Stimulated activated CD4-positive, alpha-beta T cell treated with anti-CD3 and anti-CD28 coated beads, TNF-alpha, amount 100 ng/mL, for 1 hour (primary cell): Measurements from ENCODE around the gene ATG13.

ENCODE experiments used
- DNase-seq, 3 donors: peaks; one replicate each; pipeline ENCODE4 v3.0.0-alpha.2; 2020; ENCODE audit warnings: low read depth in 3 of 3, low spot score in 1 of 3

The ATG13 gene

GRCh38 chr11:46604796-46605195 lies 12.6 kb upstream of the ATG13 start:
- no peak for DNase-seq

GRCh38 chr11:46607516-46607915 lies 9.8 kb upstream of the ATG13 start:
- no peak for DNase-seq

GRCh38 chr11:46609386-46609785 lies 8.0 kb upstream of the ATG13 start:
- DNase-seq: no peak

- no peak for DNase-seq
Measured at GRCh38 chr11:46611526-46612304, 5.6 kb upstream of the ATG13 start.

GRCh38 chr11:46612326-46612725 lies 5.0 kb upstream of the ATG13 start:
- no peak for DNase-seq

- DNase-seq: no peak
Measured at GRCh38 chr11:46615756-46616155, 1.6 kb upstream of the ATG13 start.

- no peak for DNase-seq
Measured at GRCh38 chr11:46616551-46617133, 711 bp upstream of the ATG13 start.

GRCh38 chr11:46617972-46618314 lies 590 bp downstream of the ATG13 start:
- DNase-seq: no peak

GRCh38 chr11:46618837-46619236 lies 1.5 kb downstream of the ATG13 start:
- no peak for DNase-seq

GRCh38 chr11:46625406-46625805 lies 8.1 kb downstream of the ATG13 start:
- DNase-seq: no peak

GRCh38 chr11:46628961-46629360 lies 11.6 kb downstream of the ATG13 start:
- no peak for DNase-seq

GRCh38 chr11:46630237-46630636 lies 12.9 kb downstream of the ATG13 start:
- no peak for DNase-seq

GRCh38 chr11:46631676-46632075 lies 14.3 kb downstream of the ATG13 start:
- DNase-seq: no peak

GRCh38 chr11:46632502-46632901 lies 15.1 kb downstream of the ATG13 start:
- DNase-seq: no peak

- no peak for DNase-seq
Measured at GRCh38 chr11:46633291-46634217, 16.2 kb downstream of the ATG13 start.

GRCh38 chr11:46635557-46636139 lies 18.3 kb downstream of the ATG13 start:
- no peak for DNase-seq

GRCh38 chr11:46637546-46637945 lies 20.2 kb downstream of the ATG13 start:
- no peak for DNase-seq

GRCh38 chr11:46639197-46639839 lies 22.0 kb downstream of the ATG13 start:
- no peak for DNase-seq

GRCh38 chr11:46640036-46640788 lies 22.9 kb downstream of the ATG13 start:
- DNase-seq: no peak

- DNase-seq: no peak
Measured at GRCh38 chr11:46641639-46642038, 24.3 kb downstream of the ATG13 start.
